GM23248 (cell line): Measurements from ENCODE around the gene OLIG2. TPM values are rescaled to one million over a fixed set of nuclear protein-coding genes. Genes with fewer than 3 reads are reported as not detected.

ENCODE experiments used
- DNase-seq: peaks from one replicate; pipeline ENCODE4 v3.0.0-alpha.2; 2015
- H2AFZ ChIP-seq: fragments of 200-600 bp; sonication (generic); 2 replicates; pipeline ENCODE4 v1.6.1; 2016; ENCODE audit warnings: antibody characterized with exemption
- H3F3A ChIP-seq: fragments of 200-600 bp; sonication (generic); 2 replicates; pipeline ENCODE4 v1.6.1; 2016; ENCODE audit warnings: mild to moderate bottlenecking, antibody characterized with exemption, mixed run types; ENCODE audit not compliant: insufficient read depth
- H3K27ac ChIP-seq: fragments of 200-600 bp; sonication (generic); 2 replicates; pipeline ENCODE4 v1.5.1; 2016; ENCODE audit warnings: mild to moderate bottlenecking
- H3K27me3 ChIP-seq: fragments of 200-600 bp; sonication (generic); replicated peaks from 2 replicates; pipeline ENCODE4 v1.6.1; 2016; ENCODE audit warnings: mild to moderate bottlenecking; ENCODE audit not compliant: insufficient read depth
- H3K36me3 ChIP-seq: fragments of 200-600 bp; sonication (generic); 2 replicates; pipeline ENCODE4 v1.6.1; 2016; ENCODE audit warnings: low read depth, mild to moderate bottlenecking
- H3K4me1 ChIP-seq: fragments of 200-600 bp; sonication (generic); 2 replicates; pipeline ENCODE4 v1.6.1; 2016; ENCODE audit warnings: mild to moderate bottlenecking; ENCODE audit not compliant: insufficient read depth
- H3K4me2 ChIP-seq: fragments of 200-600 bp; sonication (generic); one replicate; pipeline ENCODE4 v1.6.1; 2016; ENCODE audit warnings: mild to moderate bottlenecking; ENCODE audit not compliant: unreplicated experiment
- H3K4me3 ChIP-seq: fragments of 200-600 bp; sonication (generic); 2 replicates; pipeline ENCODE4 v1.5.1; 2016; ENCODE audit warnings: mild to moderate bottlenecking
- H3K79me2 ChIP-seq: fragments of 200-600 bp; sonication (generic); 2 replicates; pipeline ENCODE4 v1.6.1; 2016; ENCODE audit warnings: mild to moderate bottlenecking; ENCODE audit not compliant: insufficient read depth
- H3K9ac ChIP-seq: fragments of 200-600 bp; sonication (generic); 2 replicates; pipeline ENCODE4 v1.6.1; 2016; ENCODE audit warnings: mild to moderate bottlenecking
- H3K9me2 ChIP-seq: fragments of 200-600 bp; sonication (generic); 2 replicates; pipeline ENCODE4 v1.6.1; 2016; ENCODE audit warnings: mixed run types, mild to moderate bottlenecking, moderate library complexity; ENCODE audit not compliant: insufficient read depth
- H3K9me3 ChIP-seq: fragments of 200-600 bp; sonication (generic); one replicate; pipeline ENCODE4 v1.6.1; 2017; ENCODE audit warnings: low read depth
- H4K20me1 ChIP-seq: fragments of 200-600 bp; sonication (generic); 2 replicates; pipeline ENCODE4 v1.6.0; 2016; ENCODE audit not compliant: insufficient read depth
- EZH2 ChIP-seq: fragments of 200-600 bp; sonication (generic); IDR thresholded peaks from 2 replicates; pipeline ENCODE4 v1.6.1; 2018; ENCODE audit warnings: antibody characterized with exemption, mild to moderate bottlenecking; ENCODE audit not compliant: insufficient read depth, poor library complexity, severe bottlenecking
- EZH2phosphoT487 ChIP-seq: fragments of 200-600 bp; sonication (generic); IDR thresholded peaks from 2 replicates; pipeline ENCODE4 v1.6.1; 2018; ENCODE audit warnings: antibody characterized with exemption, moderate library complexity, mild to moderate bottlenecking, low read depth; ENCODE audit not compliant: insufficient read depth
- WGBS, 2 experiments: methylation state at CpG; one replicate each; pipeline ENCODE4 v1.1.6; 2015 to 2017; ENCODE audit warnings: low lambda C conversion rate in 2 of 2, low coverage in 1 of 2; ENCODE audit errors: missing lambda C conversion rate in 2 of 2; 5-methylcytosine and 5-hydroxymethylcytosine counted together
- in situ Hi-C: fragments of 300-500 bp; cut with MboI; formaldehyde crosslinking; loops from 2 replicates; pipeline ENCODE4 v1.15.0; 2020
- polyA plus RNA-seq: library from polyadenylated mRNA; unstranded; fragments of >200 nt; fragmentation: Nextera tagmentation; extraction: Ambion mirVana; gene quantifications from 2 replicates; pipeline ENCODE4 v1.2.1, GENCODE V29; 2016
- total RNA-seq: library from RNA; depleted of rRNA; stranded (reverse); fragments of >200 nt; shearing (Covaris generic); gene quantifications from 2 replicates; pipeline ENCODE4 v1.2.3, GENCODE V29; 2014

Gene OLIG2
- total and polyA plus RNA-seq, 2 experiments from 2014 or later: not detected

- Histone ChIP-seq H3K79me2 (no peaks in the 10 kb centered on the region), H3F3A (no peaks in the 10 kb centered on the region), H3K4me1 (no peaks in the 10 kb centered on the region), H3K9me2 (no peaks in the 10 kb centered on the region), H3K27me3 (peaks cover 87% of the 10 kb centered on the region), H3K4me2 (peak overlapping the region; percentile 36), H3K27ac (no peak overlapping the region), H2AFZ (peak overlapping the region; percentile 34; the same call in 1 of the 2 replicates), H3K9ac (no peak overlapping the region), H3K9me3 (no peaks in the 10 kb centered on the region), H3K36me3 (no peaks in the 10 kb centered on the region), H4K20me1 (no peaks in the 10 kb centered on the region), H3K4me3 (peak overlapping the region; percentile 56)
- TF ChIP-seq EZH2: peak; percentile 95
- TF ChIP-seq EZH2phosphoT487: 0 out of 2 replicates have a peak, but pooled peaks have one; percentile 63
- DNase-seq: peak; percentile 31
- in situ Hi-C loops: no loop called here
- 1% methylated on average over 38 of the region's 38 CpGs for WGBS, 2 experiments
Observed at GRCh38 chr21:33071770-33072306, 46.1 kb downstream of the OLIG2 start.

DNA sequence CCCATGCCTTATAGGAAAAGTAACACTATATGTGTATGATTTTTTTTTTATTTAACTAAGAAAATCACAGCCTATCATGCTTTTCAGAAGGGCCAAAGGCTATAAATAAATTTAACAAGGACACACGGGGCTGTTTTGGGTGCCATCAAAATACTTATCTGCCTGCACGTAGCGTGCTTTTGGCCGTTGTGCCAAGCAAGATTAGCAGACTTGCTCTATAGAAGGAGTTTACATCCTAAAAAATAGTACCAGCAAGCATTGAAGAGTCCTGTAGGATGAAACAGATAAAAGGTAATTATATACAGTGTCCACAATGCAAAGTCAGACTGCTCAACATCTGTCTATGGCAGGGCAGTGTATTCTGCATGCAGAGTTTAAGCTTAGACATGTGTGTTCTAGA lies 47.9 kb downstream of the OLIG2 start:
- Histone ChIP-seq H3K4me1 (no peaks in the 10 kb centered on the region), H2AFZ (no peak overlapping the region), H3K27ac (no peak overlapping the region), H3K9me3 (no peaks in the 10 kb centered on the region), H3K27me3 (peaks cover 85% of the 10 kb centered on the region), H3K79me2 (no peaks in the 10 kb centered on the region), H3K4me2 (no peak overlapping the region), H3K4me3 (no peak overlapping the region), H3K9me2 (no peaks in the 10 kb centered on the region), H3F3A (no peaks in the 10 kb centered on the region), H3K36me3 (no peaks in the 10 kb centered on the region), H4K20me1 (no peaks in the 10 kb centered on the region), H3K9ac (no peak overlapping the region)
- in situ Hi-C loops: no loop called here
- no peak for TF ChIP-seq EZH2phosphoT487
- no peak for TF ChIP-seq EZH2
- DNase-seq: no peak
- 52 to 56% methylated on average over 4 of the region's 4 CpGs for WGBS, 2 experiments

GRCh38 chr21:33075128-33075527 lies 49.4 kb downstream of the OLIG2 start:
- Histone ChIP-seq H3K9me2 (no peaks in the 10 kb centered on the region), H3F3A (no peaks in the 10 kb centered on the region), H3K4me3 (no peak overlapping the region), H3K27me3 (peaks cover 70% of the 10 kb centered on the region), H3K4me2 (no peak overlapping the region), H2AFZ (no peak overlapping the region), H4K20me1 (no peaks in the 10 kb centered on the region), H3K9ac (no peak overlapping the region), H3K36me3 (no peaks in the 10 kb centered on the region), H3K9me3 (no peaks in the 10 kb centered on the region), H3K27ac (no peak overlapping the region), H3K79me2 (no peaks in the 10 kb centered on the region), H3K4me1 (no peaks in the 10 kb centered on the region)
- in situ Hi-C loops: no loop called here
- DNase-seq: no peak
- TF ChIP-seq EZH2phosphoT487: no peak
- no peak for TF ChIP-seq EZH2
- 7 to 11% methylated on average over 8 to 9 of the region's 9 CpGs for WGBS, 2 experiments

- Histone ChIP-seq H3K9me3 (no peaks in the 10 kb centered on the region), H3K9ac (no peak overlapping the region), H3K4me2 (no peak overlapping the region), H3K4me3 (no peak overlapping the region), H3K27me3 (peaks cover 67% of the 10 kb centered on the region), H3K79me2 (no peaks in the 10 kb centered on the region), H3K4me1 (no peaks in the 10 kb centered on the region), H4K20me1 (no peaks in the 10 kb centered on the region), H3K36me3 (no peaks in the 10 kb centered on the region), H2AFZ (no peak overlapping the region), H3F3A (no peaks in the 10 kb centered on the region), H3K9me2 (no peaks in the 10 kb centered on the region), H3K27ac (no peak overlapping the region)
- no peak for DNase-seq
- TF ChIP-seq EZH2 (no peak), EZH2phosphoT487 (no peak)
- in situ Hi-C loops: no loop called here
- 33 to 34% methylated on average over 10 to 11 of the region's 11 CpGs for WGBS, 2 experiments
Observed at GRCh38 chr21:33075596-33076195, 50.0 kb downstream of the OLIG2 start.
